Neutrophil (primary cell): ENCODE results near the gene SYCP2L.
"Not testable (repeated sequence)": the region's sequence is repeated elsewhere in the genome, so short reads cannot be mapped to it uniquely, and the experiment has no call there.

ENCODE experiments used
- H3K27ac ChIP-seq: fragments of 200-600 bp; sonication (generic); 2 replicates; pipeline ENCODE4 v1.5.1; 2016; ENCODE audit warnings: mild to moderate bottlenecking, moderate library complexity
- H3K27me3 ChIP-seq: fragments of 200-600 bp; sonication (generic); 2 replicates; pipeline ENCODE4 v1.6.0; 2016; ENCODE audit warnings: mild to moderate bottlenecking
- H3K36me3 ChIP-seq: fragments of 200-600 bp; sonication (generic); 2 replicates; pipeline ENCODE4 v1.5.1; 2017
- H3K4me1 ChIP-seq, 2 experiments: fragments of 200-600 bp in 1 of 2; sonication (generic) in 1 of 2; 1 replicate in 1 of 2; 2 replicates in 1 of 2; pipeline versions ENCODE4 v1.5.1 to v1.6.1; 2013 to 2016; ENCODE audit warnings: low read depth in 1 of 2, low read length in 1 of 2, mild to moderate bottlenecking in 1 of 2, moderate library complexity in 1 of 2; ENCODE audit not compliant: control insufficient read depth in 1 of 2, insufficient read depth in 1 of 2
- H3K4me3 ChIP-seq, 2 experiments: fragments of 200-600 bp in 1 of 2; sonication (generic) in 1 of 2; 1 replicate in 1 of 2; 2 replicates in 1 of 2; pipeline ENCODE4 v1.5.1; 2013 to 2016; ENCODE audit warnings: low read depth in 1 of 2, low read length in 1 of 2, mild to moderate bottlenecking in 1 of 2, moderate library complexity in 1 of 2
- H3K9me3 ChIP-seq: fragments of 200-600 bp; sonication (generic); 2 replicates; pipeline ENCODE4 v1.5.1; 2016
- TF ChIP-seq, protein P1 (sequence below): fragments of 200-600 bp; sonication (generic); IDR thresholded peaks from 2 replicates; pipeline ENCODE4 v1.5.1; 2016; ENCODE audit warnings: antibody characterized with exemption

The SYCP2L gene

DNA sequence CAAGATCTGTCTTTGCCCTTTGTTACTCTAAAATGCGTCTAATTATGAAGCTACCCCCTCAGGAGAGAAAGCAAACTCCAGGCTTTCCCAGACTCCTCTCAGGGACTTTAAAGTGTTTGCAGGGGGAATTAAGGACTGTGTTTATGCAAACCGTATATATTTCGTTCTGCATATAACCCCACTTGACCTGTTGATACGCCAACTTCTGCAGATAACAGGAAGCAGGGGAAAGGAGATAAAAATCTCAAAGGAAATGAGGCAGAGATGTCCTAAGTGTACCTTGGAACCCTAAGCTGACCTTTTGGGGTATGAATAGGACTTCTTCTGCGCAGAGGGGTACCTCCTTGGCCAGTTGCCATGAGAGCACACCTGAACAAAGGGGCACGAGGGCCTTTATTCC lies 8.1 kb downstream of the SYCP2L start:
- Histone ChIP-seq H3K4me3 (no peak overlapping the region), H3K4me1 (no peaks in the 10 kb centered on the region)
- TF ChIP-seq, protein P1, sequence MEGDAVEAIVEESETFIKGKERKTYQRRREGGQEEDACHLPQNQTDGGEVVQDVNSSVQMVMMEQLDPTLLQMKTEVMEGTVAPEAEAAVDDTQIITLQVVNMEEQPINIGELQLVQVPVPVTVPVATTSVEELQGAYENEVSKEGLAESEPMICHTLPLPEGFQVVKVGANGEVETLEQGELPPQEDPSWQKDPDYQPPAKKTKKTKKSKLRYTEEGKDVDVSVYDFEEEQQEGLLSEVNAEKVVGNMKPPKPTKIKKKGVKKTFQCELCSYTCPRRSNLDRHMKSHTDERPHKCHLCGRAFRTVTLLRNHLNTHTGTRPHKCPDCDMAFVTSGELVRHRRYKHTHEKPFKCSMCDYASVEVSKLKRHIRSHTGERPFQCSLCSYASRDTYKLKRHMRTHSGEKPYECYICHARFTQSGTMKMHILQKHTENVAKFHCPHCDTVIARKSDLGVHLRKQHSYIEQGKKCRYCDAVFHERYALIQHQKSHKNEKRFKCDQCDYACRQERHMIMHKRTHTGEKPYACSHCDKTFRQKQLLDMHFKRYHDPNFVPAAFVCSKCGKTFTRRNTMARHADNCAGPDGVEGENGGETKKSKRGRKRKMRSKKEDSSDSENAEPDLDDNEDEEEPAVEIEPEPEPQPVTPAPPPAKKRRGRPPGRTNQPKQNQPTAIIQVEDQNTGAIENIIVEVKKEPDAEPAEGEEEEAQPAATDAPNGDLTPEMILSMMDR: no peak

DNA sequence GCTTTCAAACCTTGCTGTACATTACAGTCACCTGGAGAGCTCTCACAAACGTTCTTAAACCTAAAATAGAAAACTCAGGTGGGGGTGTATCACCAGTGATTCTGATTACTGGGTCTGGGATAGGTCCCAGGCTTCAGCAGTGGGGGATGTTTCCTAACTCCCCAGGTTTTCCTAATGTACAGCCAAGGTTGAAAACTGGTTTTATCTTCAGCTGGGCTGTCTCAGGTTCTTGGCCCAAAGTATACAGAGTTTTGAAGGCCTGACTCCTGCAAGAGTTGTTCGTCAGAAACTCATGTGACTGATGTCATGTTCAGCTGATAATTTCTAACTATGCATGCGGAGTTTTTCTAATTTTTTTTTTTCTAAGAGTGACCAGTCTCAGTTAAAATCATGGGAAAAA lies 9.8 kb downstream of the SYCP2L start:
- H3K27ac ChIP-seq: no peak overlapping the region
- TF ChIP-seq, protein P1: no peak
- no peaks in the 10 kb centered on the region for H3K4me1 ChIP-seq
- H3K9me3 ChIP-seq: no peaks in the 10 kb centered on the region
- no peaks in the 10 kb centered on the region for H3K36me3 ChIP-seq
- peaks cover 6% of the 10 kb centered on the region for H3K27me3 ChIP-seq
- H3K4me3 ChIP-seq: no peak overlapping the region

More for the DNA sequence above, 8.1 kb downstream of the SYCP2L start:
- H3K36me3 ChIP-seq: no peaks in the 10 kb centered on the region
- H3K9me3 ChIP-seq: no peaks in the 10 kb centered on the region
- peaks cover 10% of the 10 kb centered on the region for H3K27me3 ChIP-seq
- no peak overlapping the region for H3K27ac ChIP-seq

DNA sequence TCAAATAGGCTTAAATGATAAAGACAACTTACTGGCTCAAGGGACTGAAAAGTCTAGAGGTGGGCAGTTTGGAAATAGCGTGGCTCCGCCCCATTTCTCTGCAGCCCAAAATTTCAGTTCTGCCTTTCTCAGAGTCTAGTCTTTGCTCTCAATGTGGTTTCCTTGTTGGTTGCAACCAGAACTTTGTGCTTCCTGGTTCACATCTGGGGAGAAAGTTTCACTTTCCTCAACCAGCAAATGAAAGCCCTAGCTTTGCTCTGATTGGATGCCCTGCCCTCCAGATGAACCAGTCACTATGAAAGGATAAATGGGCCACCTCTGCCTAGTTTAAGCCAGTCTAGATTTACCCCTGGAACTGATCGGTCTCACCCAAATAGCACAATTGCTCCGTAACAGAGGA lies 14.9 kb downstream of the SYCP2L start:
- H3K36me3 ChIP-seq: no peaks in the 10 kb centered on the region
- no peaks in the 10 kb centered on the region for H3K9me3 ChIP-seq
- H3K4me1 ChIP-seq: no peaks in the 10 kb centered on the region
- TF ChIP-seq, protein P1: no peak
- H3K27ac ChIP-seq: no peak overlapping the region
- H3K4me3 ChIP-seq: no peak overlapping the region
- H3K27me3 ChIP-seq: no peaks in the 10 kb centered on the region

DNA sequence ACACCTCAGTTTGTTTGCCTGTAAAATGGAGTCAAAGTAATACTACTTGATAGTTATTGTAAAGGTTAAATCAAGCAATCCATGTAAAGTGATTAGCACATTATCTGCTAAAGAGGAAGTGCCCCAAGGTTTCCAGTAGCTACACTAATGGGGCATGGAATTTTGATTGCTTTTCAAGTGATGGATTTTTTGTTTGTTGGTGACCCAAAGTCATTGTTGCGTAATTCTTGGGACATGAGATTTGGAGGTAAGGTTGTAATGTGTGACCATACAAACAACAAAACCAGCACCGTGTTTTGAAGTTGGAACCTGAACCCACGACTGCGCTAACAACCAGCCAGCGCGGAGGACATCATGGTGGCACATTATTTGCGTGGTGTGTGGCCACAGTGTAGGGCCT lies 17.2 kb downstream of the SYCP2L start:
- H3K27me3 ChIP-seq: no peaks in the 10 kb centered on the region
- TF ChIP-seq, protein P1: no peak
- H3K4me3 ChIP-seq: no peak overlapping the region
- H3K36me3 ChIP-seq: no peaks in the 10 kb centered on the region
- H3K27ac ChIP-seq: no peak overlapping the region
- no peaks in the 10 kb centered on the region for H3K4me1 ChIP-seq
- H3K9me3 ChIP-seq: no peaks in the 10 kb centered on the region

DNA sequence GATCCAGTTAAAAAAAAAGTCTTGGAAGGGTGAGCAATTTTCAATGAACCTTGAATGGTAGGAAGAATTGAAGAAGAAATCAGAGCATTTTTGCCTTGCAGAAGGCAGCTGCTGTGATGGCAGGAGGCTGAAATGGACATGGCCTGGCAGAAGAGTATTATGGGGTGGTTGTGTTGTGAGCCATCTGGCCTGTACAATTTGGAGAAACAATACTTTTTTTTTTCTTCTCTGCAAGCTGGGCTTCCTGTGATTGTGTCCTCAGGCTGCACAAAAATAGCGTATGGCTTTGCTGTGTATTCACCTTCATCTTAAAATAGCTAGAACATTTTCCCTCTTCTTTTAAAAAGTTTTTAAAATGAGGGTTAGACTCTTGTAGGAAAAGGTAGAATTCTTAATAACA lies 21.4 kb downstream of the SYCP2L start:
- H3K9me3 ChIP-seq: no peaks in the 10 kb centered on the region

DNA sequence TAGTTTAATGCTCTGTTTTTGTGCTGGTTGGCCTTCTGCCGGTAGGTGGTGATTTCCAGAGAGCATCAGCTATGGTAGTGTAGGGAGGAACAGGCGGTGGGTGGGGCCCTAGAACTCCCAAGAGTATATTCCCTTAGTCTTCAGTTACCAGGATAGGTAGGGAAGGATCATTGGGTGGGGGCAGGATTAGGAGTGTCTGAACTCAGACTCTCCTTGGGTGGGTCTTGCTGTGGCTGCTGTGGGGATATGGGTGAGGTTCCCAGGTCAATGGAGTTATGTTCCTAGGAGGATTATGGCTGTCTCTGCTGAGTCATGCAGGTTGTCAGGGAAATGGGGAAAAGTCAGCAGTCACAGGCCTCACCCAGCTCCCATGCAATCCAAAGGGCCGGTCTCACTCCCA lies 32.7 kb downstream of the SYCP2L start:
- not testable (repeated sequence) for H3K9me3 ChIP-seq, H3K36me3 ChIP-seq, H3K27me3 ChIP-seq, H3K4me3 ChIP-seq, H3K27ac ChIP-seq, H3K4me1 ChIP-seq

More for the DNA sequence above, 21.4 kb downstream of the SYCP2L start:
- H3K27ac ChIP-seq: no peak overlapping the region
- no peaks in the 10 kb centered on the region for H3K4me1 ChIP-seq
- TF ChIP-seq, protein P1: no peak
- H3K27me3 ChIP-seq: peaks cover 8% of the 10 kb centered on the region
- H3K4me3 ChIP-seq: no peak overlapping the region
- no peaks in the 10 kb centered on the region for H3K36me3 ChIP-seq
